SKM-1 (cell line): ENCODE results near the gene ARHGAP4.

Experiments used
- DNase-seq: peaks from one replicate; lab custom pipeline; 2025; ENCODE audit not compliant: unreplicated experiment; lab: John Stamatoyannopoulos, UW

Gene ARHGAP4

DNA sequence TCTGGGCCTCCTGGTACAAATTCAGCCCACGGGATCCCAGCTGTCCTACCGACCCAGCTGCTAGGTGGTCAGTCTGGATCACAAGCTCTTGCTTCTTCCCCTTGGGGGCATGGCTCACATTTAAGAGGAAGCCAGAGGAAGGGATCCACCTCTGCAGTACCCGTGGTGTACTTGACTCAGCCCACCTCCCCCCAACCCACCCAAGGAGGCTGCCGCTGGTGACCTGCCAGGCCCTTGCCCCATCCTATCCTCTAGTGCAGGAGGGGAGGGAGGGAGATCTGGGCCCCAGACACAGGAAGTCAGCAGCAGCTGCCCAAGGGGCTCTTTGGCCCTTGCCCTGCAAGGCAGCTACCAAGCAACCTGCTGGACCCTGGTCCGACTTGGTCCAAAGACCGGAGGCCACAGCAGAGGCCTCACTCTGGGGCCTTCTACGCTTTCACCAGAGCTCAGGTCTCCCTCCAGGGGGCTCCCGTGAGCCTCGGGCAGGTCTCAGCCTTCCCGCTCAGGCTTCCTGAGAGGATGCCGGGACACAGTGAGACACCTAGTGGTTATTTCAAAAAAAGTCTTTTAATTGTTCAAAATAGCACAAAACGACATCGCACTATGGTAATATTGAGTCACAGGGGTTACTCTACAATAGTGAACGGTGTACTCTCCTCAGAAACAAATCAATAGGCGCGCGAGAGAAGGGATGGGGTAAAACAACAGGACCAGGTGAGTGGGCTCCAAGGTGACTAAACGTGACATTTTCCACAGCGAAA, 21.1 kb upstream of the ARHGAP4 start:
- DNase-seq, result peak; percentile 21

GRCh38 chrX:153945956-153946943, 20.2 kb upstream of the ARHGAP4 start:
- no peak for DNase-seq

DNA sequence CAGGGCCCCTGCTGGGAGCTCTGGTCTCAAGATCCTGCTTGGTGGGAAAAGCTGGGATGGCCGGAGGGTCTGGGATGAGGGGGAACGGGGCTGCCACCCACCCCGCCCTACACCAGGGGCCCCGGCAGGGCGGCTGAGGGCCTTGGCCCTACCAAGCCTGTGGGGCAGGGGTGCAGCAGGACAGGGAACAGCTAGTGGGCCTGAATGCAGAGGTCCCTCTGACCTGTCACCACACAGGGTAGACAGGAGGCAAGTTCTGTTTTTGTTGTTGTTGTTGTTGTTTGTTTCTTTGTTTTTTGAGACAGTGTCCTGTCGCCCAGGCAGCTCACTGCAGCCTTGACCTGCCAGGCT, 18.7 kb upstream of the ARHGAP4 start:
- no peak for DNase-seq

DNA sequence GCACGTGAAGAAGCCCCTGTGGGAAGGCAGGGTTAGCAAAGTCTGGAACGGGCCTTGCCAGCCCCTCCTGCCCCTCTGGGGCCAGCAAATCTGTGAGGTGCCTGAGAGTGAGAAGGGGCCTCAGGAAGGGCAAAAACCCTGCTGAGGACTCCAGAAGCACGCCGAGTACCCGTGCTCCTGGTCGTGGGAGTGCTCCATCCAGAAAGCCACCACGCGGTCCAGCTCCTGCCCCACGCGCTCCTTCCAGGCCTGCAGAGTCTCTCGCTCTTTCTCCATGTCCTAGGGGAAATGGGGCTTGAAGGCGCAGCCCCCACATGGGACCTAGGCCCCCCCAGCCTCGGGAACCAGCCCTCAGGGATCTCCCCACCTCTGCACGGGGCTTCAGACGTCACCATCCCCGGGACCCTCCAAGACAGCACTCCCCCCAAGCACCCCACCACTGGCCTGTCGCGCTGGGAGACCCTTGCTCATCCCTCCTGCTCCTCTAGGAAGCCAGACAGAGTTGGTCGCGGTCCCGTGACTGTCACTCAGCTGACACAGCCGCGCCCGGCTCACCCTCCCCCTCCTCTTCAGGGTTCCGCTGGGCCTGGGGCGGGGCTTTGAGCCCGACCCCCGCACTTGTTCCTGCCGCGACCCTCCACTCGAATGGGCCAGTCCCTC, 18.2 kb upstream of the ARHGAP4 start, which contains the start of gene RENBP:
Gene RENBP (minus strand): TSS at position 504 of the 660 bp plus-strand sequence. CDS start 33 bp downstream, at position 471.
- DNase-seq, result no peak

DNA sequence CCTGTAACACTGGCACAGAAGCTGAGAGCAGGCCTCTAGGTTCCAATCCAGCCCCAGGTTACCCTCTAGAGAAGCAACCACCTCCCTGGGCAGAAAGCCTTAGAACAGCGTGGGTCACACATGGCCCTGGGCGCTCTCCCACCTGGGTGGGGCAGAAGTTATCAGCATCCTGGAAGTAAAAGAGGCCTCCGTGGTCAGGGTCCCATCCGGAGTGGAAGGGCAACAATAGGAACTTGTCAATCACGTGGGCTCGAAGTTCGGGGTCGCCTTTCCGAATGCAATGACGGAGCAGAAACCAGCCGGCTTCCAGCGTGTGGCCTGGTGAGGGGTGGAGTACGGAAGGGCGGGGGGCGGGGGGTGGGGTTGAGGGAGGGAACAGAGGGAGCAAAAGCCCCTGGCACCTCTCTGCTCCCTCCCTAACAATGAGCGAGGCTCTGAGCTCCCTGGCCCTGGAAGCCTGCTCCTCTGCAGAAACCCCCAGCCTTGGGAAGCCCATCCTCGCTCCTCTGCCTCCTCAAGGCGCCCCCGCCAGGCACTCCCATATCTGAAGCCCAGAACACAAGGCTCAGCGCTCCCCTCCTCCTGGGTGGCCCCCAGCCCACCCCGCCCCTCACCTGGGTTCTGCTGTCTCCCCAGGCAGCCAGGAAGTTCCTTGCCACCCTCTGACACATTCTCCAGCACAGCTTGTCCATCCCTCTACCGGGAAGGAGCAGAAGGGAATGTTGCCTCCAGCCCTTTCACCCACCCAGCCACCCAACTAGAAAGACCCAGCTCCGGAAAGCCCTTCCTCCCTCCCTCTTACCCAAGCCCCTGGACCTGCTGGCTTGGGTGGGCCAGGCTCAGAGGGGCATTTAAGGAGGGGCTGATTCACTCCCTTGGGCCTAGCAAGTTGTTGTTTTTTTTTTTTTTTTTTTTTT, 15.5 kb upstream of the ARHGAP4 start:
- no peak for DNase-seq

GRCh38 chrX:153939573-153939972, 13.5 kb upstream of the ARHGAP4 start:
- no peak for DNase-seq

- DNase-seq, result no peak
These were observed 12.2 kb upstream of the ARHGAP4 start for GRCh38 chrX:153938226-153938786.

DNA sequence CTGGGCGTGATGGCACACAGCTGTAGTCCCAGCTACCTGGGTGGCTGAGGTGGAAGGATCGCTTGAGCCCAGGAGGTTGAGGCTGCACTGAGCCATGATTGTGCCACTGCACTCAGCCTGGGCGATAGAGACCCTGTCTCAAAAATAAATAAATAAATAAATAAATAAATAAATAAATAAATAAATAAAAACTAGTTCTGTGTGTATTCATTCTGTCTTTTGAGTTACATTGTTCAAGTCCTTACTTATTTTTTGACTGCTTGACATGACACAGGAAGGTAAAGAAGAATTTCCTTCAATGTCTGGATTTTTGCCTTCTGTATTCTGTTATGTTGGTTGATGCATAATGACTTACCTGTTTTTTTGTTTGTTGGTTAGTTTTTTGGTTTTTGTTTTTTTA, 11.0 kb upstream of the ARHGAP4 start:
- no peak for DNase-seq

- no peak for DNase-seq
These were observed 9.3 kb upstream of the ARHGAP4 start for GRCh38 chrX:153935326-153935851.

- peak; percentile 2 for DNase-seq
These were observed 8.8 kb upstream of the ARHGAP4 start, which contains the start of gene NAA10 for GRCh38 chrX:153934762-153935325. Gene NAA10, minus strand, starts transcription at chrX:153935037. Its CDS starts 133 bp downstream, at chrX:153934904.

- no peak for DNase-seq
These were observed 8.2 kb upstream of the ARHGAP4 start for GRCh38 chrX:153934148-153934761.

- DNase-seq, result no peak
These were observed 7.7 kb upstream of the ARHGAP4 start for GRCh38 chrX:153933748-153934147.

GRCh38 chrX:153932220-153932915, 6.3 kb upstream of the ARHGAP4 start:
- no peak for DNase-seq

DNA sequence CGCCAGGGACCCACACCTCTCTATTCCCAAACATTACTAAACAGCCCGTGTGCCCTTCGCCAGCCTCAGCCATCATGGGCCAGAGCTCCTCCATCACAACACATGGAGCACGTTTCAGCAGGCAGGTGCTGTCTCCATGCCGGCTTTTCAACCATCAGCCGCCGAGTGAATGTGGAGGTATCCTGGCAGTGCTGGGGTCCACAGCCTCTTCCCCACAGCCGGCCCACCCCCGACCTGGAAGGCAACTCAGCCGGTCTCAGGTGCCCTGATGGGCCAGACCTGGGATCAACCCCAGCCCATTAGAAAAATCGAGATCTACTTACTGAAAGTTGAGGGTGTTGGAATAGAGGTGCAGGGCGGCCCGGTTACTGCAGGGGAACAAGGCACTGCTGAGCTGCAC, 5.7 kb upstream of the ARHGAP4 start:
- no peak for DNase-seq

- no peak for DNase-seq
These were observed 5.1 kb upstream of the ARHGAP4 start for GRCh38 chrX:153931151-153931550.

DNA sequence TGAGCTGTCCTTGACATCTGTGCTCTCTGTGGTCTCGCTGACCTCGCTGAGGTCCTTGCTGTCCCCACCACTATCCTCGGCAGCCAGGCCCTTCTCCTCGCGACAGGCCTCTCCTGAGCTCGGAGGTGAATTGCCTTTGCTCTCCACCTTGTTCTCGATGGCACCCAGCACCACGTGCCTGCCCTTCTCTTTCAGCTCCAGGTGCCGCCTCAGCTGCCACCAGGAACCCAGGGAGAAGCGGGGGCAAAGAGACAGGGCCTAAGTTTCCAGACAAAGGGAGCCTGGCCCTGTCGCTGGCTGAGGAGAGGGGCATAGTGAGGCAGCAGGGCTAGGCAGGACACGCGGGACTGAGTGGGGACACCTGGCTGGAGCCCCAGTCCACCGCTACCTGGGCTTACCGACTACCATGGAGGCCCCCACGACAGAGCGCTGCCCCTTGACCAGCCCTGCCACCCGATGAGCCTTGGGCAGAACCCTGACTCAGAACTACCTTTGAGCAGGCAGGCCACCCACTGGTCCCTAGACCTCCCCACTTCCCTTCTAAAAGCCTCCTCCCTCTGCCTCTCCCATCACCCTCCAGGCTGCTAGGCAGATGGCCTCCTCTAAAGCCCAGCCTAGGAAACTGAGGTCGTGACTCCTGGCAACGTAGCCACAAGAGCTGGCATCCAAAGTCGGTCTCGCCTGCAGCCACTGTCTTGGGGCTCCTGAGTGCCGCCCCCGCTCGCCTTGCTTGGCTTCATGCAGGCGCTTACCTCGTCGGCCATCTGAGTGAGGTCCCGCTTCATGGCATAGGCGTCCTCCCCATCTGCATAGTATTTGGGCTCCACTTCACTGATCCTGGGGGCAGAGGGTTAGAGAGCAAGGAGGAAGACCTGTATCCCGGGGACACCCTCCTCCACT, 4.2 kb upstream of the ARHGAP4 start:
- DNase-seq, result no peak

GRCh38 chrX:153929576-153929975, 3.5 kb upstream of the ARHGAP4 start:
- DNase-seq, result no peak
